Measurements from ENCODE around the gene JAKMIP1. TPM values are rescaled to one million over a fixed set of nuclear protein-coding genes. Genes with fewer than 3 reads are reported as not detected.

The JAKMIP1 gene
- total RNA-seq, 1 experiment from 2014 or later = not detected

DNA sequence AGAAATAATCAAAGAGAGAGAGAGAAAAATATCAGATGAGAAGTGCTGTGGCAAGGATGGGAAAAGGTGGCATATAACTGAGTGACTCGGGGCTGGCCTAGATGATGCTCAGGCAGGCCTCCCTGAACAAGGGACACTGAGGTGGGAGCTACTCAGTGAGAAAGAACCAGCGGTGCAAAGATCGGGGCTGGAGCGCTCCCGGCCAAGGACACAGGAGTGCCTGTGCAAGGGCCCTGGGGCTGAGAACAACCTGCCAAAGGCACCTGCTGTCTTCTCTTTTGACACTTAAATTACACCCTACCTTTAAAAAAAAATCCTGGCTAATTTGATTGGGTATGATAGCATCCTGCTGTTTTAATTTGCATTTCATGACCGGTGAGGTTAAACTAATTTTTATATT is 104.5 kb downstream of the JAKMIP1 start:
- ChIA-PET RAD21 (ENCODE audit: low non-redundant PET in 1 of 2, low total read pairs in 2 of 2, uncharacterized antibody in 2 of 2, unreplicated experiment in 2 of 2) (no interaction called here), POLR2A (no interaction called here), CTCF (no interaction called here)
- Histone ChIP-seq H3K4me2 (ENCODE audit: low read length) (no peak overlapping the region), H3K9me2 (ENCODE audit: insufficient read depth) (no peaks in the 10 kb centered on the region), H3K27me3 (ENCODE audit: insufficient read depth, low read length) (peaks cover 33% of the 10 kb centered on the region), H2AFZ (ENCODE audit: low read depth, low read length, poor library complexity, severe bottlenecking) (no peak overlapping the region), H3K4me1 (ENCODE audit: control insufficient read depth in 1 of 2, insufficient read depth in 2 of 2, low read length in 2 of 2) (peaks cover 0 to 4% of the 10 kb centered on the region in 2 experiments; a peak in 1 of 4 replicates), H3K9me3 (ENCODE audit: control insufficient read depth in 1 of 2, insufficient read depth in 1 of 2, low read depth in 1 of 2, low read length in 2 of 2) (no peaks in the 10 kb centered on the region), H3K79me2 (ENCODE audit: insufficient read depth, low read length) (no peaks in the 10 kb centered on the region), H3K9ac (ENCODE audit: low read length) (no peak overlapping the region), H4K20me1 (ENCODE audit: insufficient read depth) (no peaks in the 10 kb centered on the region), H3K36me3 (ENCODE audit: control insufficient read depth in 1 of 2, insufficient read depth in 2 of 2, low read length in 2 of 2) (no peaks in the 10 kb centered on the region), H3K27ac (ENCODE audit: low read depth, low read length) (no peak overlapping the region), H3K4me3 (replicated peaks in 1 of 2; ENCODE audit: low read depth in 1 of 2, low read length in 2 of 2) (no peak overlapping the region)
- TF ChIP-seq SRF (IDR thresholded peaks at IDR 0.05; ENCODE audit: low read depth) (no peak), ELF1 (IDR thresholded peaks at IDR 0.05; ENCODE audit: borderline replicate concordance, low read depth) (no peak), EZH2phosphoT487 (IDR thresholded peaks at IDR 0.05; ENCODE audit: borderline replicate concordance) (no peak), ZFX (IDR thresholded peaks at IDR 0.05) (no peak), POLR2A (IDR thresholded peaks at IDR 0.05; ENCODE audit: borderline replicate concordance, extremely low read depth, insufficient read depth, insufficient read length) (no peak), JUND (IDR thresholded peaks at IDR 0.05) (no peak), TCF7L2 (IDR thresholded peaks at IDR 0.05; ENCODE audit: borderline replicate concordance, extremely low read depth, insufficient read depth, insufficient read length) (no peak), CBX3 (IDR thresholded peaks at IDR 0.05; ENCODE audit: low read depth) (no peak), FOSL1 (IDR thresholded peaks at IDR 0.05; ENCODE audit: low read depth) (no peak), CEBPB (IDR thresholded peaks at IDR 0.05; ENCODE audit: low read depth) (no peak), YY1 (IDR thresholded peaks at IDR 0.05; ENCODE audit: extremely low read depth, insufficient replicate concordance, low read depth, low read length) (no peak), SP1 (IDR thresholded peaks at IDR 0.05; ENCODE audit: low read depth) (no peak), RAD21 (IDR thresholded peaks at IDR 0.05; ENCODE audit: low read depth) (no peak)
- TF ChIP-seq, protein P1, sequence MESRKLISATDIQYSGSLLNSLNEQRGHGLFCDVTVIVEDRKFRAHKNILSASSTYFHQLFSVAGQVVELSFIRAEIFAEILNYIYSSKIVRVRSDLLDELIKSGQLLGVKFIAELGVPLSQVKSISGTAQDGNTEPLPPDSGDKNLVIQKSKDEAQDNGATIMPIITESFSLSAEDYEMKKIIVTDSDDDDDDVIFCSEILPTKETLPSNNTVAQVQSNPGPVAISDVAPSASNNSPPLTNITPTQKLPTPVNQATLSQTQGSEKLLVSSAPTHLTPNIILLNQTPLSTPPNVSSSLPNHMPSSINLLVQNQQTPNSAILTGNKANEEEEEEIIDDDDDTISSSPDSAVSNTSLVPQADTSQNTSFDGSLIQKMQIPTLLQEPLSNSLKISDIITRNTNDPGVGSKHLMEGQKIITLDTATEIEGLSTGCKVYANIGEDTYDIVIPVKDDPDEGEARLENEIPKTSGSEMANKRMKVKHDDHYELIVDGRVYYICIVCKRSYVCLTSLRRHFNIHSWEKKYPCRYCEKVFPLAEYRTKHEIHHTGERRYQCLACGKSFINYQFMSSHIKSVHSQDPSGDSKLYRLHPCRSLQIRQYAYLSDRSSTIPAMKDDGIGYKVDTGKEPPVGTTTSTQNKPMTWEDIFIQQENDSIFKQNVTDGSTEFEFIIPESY (IDR thresholded peaks at IDR 0.05; ENCODE audit: extremely low read depth, insufficient replicate concordance, low read length) = no peak
- TF ChIP-seq, protein P2, sequence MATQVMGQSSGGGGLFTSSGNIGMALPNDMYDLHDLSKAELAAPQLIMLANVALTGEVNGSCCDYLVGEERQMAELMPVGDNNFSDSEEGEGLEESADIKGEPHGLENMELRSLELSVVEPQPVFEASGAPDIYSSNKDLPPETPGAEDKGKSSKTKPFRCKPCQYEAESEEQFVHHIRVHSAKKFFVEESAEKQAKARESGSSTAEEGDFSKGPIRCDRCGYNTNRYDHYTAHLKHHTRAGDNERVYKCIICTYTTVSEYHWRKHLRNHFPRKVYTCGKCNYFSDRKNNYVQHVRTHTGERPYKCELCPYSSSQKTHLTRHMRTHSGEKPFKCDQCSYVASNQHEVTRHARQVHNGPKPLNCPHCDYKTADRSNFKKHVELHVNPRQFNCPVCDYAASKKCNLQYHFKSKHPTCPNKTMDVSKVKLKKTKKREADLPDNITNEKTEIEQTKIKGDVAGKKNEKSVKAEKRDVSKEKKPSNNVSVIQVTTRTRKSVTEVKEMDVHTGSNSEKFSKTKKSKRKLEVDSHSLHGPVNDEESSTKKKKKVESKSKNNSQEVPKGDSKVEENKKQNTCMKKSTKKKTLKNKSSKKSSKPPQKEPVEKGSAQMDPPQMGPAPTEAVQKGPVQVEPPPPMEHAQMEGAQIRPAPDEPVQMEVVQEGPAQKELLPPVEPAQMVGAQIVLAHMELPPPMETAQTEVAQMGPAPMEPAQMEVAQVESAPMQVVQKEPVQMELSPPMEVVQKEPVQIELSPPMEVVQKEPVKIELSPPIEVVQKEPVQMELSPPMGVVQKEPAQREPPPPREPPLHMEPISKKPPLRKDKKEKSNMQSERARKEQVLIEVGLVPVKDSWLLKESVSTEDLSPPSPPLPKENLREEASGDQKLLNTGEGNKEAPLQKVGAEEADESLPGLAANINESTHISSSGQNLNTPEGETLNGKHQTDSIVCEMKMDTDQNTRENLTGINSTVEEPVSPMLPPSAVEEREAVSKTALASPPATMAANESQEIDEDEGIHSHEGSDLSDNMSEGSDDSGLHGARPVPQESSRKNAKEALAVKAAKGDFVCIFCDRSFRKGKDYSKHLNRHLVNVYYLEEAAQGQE (IDR thresholded peaks at IDR 0.05; ENCODE audit: low read depth) = no peak
- TF ChIP-seq, protein P3, sequence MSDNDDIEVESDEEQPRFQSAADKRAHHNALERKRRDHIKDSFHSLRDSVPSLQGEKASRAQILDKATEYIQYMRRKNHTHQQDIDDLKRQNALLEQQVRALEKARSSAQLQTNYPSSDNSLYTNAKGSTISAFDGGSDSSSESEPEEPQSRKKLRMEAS (IDR thresholded peaks at IDR 0.05) = no peak
- TF ChIP-seq, protein P4, sequence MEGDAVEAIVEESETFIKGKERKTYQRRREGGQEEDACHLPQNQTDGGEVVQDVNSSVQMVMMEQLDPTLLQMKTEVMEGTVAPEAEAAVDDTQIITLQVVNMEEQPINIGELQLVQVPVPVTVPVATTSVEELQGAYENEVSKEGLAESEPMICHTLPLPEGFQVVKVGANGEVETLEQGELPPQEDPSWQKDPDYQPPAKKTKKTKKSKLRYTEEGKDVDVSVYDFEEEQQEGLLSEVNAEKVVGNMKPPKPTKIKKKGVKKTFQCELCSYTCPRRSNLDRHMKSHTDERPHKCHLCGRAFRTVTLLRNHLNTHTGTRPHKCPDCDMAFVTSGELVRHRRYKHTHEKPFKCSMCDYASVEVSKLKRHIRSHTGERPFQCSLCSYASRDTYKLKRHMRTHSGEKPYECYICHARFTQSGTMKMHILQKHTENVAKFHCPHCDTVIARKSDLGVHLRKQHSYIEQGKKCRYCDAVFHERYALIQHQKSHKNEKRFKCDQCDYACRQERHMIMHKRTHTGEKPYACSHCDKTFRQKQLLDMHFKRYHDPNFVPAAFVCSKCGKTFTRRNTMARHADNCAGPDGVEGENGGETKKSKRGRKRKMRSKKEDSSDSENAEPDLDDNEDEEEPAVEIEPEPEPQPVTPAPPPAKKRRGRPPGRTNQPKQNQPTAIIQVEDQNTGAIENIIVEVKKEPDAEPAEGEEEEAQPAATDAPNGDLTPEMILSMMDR (IDR thresholded peaks at IDR 0.05 in 2 of 3, conservative IDR thresholded peaks at IDR 0.05 in 1 of 3; ENCODE audit: borderline replicate concordance in 1 of 3, insufficient read depth in 1 of 3, low read depth in 2 of 3, low read length in 2 of 3) = no peak
- intact Hi-C loops (cut with micrococcal nuclease) = no loop called here
- ATAC-seq = no peak
- no peak for DNase-seq (ENCODE audit: low read depth, low spot score)
- no TSS peak for BruUV-seq (replicated peaks)
